HG02870 (cell line): ENCODE results near the gene KLK12.
"Not testable (repeated sequence)": the region's sequence is repeated elsewhere in the genome, so short reads cannot be mapped to it uniquely, and the experiment has no call there.

Experiments used
- ATAC-seq: cut with Tn5 transposase; IDR thresholded peaks from one replicate; pipeline ENCODE4 v1.9.1; 2021; ENCODE audit warnings: mild to moderate bottlenecking, moderate library complexity; ENCODE audit not compliant: unreplicated experiment

The KLK12 gene

GRCh38 chr19:51016798-51017683, 17.8 kb downstream of the KLK12 start:
- no peak for ATAC-seq

GRCh38 chr19:51015691-51016267, 19.0 kb downstream of the KLK12 start:
- ATAC-seq = no peak

GRCh38 chr19:51014242-51014641, 20.6 kb downstream of the KLK12 start:
- ATAC-seq = no peak

- no peak for ATAC-seq
Measured at GRCh38 chr19:51012661-51013190, 22.1 kb downstream of the KLK12 start.

- ATAC-seq = no peak
Measured at GRCh38 chr19:51010066-51010795, 24.6 kb downstream of the KLK12 start.

GRCh38 chr19:51009061-51009891, 25.5 kb downstream of the KLK12 start:
- no peak for ATAC-seq

- no peak for ATAC-seq
Measured at GRCh38 chr19:51007488-51007887, 27.3 kb downstream of the KLK12 start.

- ATAC-seq = no peak
Measured at GRCh38 chr19:51006406-51006805, 28.4 kb downstream of the KLK12 start.

- no peak for ATAC-seq
Measured at GRCh38 chr19:51005248-51005647, 29.6 kb downstream of the KLK12 start.

GRCh38 chr19:51003316-51003715, 31.5 kb downstream of the KLK12 start:
- no peak for ATAC-seq

- ATAC-seq = no peak
Measured at GRCh38 chr19:51002542-51003311, 32.1 kb downstream of the KLK12 start.

- no peak for ATAC-seq
Measured at GRCh38 chr19:51002089-51002532, 32.7 kb downstream of the KLK12 start.

GRCh38 chr19:51001515-51001914, 33.3 kb downstream of the KLK12 start, which contains the start of gene KLK8:
Gene KLK8 (minus strand): TSS chr19:51001604. CDS start chr19:51001167, 437 bp downstream.
- no peak for ATAC-seq

GRCh38 chr19:51000981-51001380, 33.8 kb downstream of the KLK12 start:
- ATAC-seq = no peak

- no peak for ATAC-seq
Measured at GRCh38 chr19:51000426-51000825, 34.4 kb downstream of the KLK12 start.

GRCh38 chr19:50998686-50999085, 36.1 kb downstream of the KLK12 start:
- ATAC-seq = no peak

- no peak for ATAC-seq
Measured at GRCh38 chr19:50998061-50998460, 36.7 kb downstream of the KLK12 start.

- ATAC-seq = no peak
Measured at GRCh38 chr19:50994129-50994528, 40.7 kb downstream of the KLK12 start.

- ATAC-seq = no peak
Measured at GRCh38 chr19:50992666-50993035, 42.2 kb downstream of the KLK12 start.

GRCh38 chr19:50984416-50984815, 50.4 kb downstream of the KLK12 start:
- not testable (repeated sequence) for ATAC-seq
